Heart left ventricle (tissue), 16 donors: ENCODE results near the gene EPB41L2. TPM values are rescaled to one million over a fixed set of nuclear protein-coding genes. Genes with fewer than 3 reads are reported as not detected.

Source experiments
- ATAC-seq, 4 donors: fragments of 200-7000 bp; cut with Tn5 transposase; one replicate each; pipeline ENCODE4 v1.9.1; 2020 to 2022; ENCODE audit warnings: moderate library complexity in 4 of 4, mild to moderate bottlenecking in 3 of 4, moderate number of reproducible peaks in 1 of 4
- DNase-seq, 5 donors: peaks; one replicate each; pipeline ENCODE4 v3.0.0-alpha.2; 2020
- H3K27ac ChIP-seq, 12 donors: fragments of 200-600 bp; sonication (generic) in 4 of 12; one replicate each; pipeline versions ENCODE4 v1.5.0 to v1.8.0; 2016 to 2022; ENCODE audit warnings: mild to moderate bottlenecking in 2 of 12
- H3K27me3 ChIP-seq, 9 donors: fragments of 200-600 bp; sonication (generic) in 2 of 9; one replicate each; pipeline versions ENCODE4 v1.5.1 to v1.8.0; 2016 to 2022; ENCODE audit warnings: mild to moderate bottlenecking in 3 of 9
- H3K36me3 ChIP-seq, 9 donors: fragments of 200-600 bp; sonication (generic) in 2 of 9; one replicate each; pipeline versions ENCODE4 v1.5.0 to v1.8.0; 2018 to 2022; ENCODE audit warnings: mild to moderate bottlenecking in 2 of 9
- H3K4me1 ChIP-seq, 12 donors: fragments of 200-600 bp; sonication (generic) in 4 of 12; one replicate each; pipeline versions ENCODE4 v1.5.0 to v1.8.0; 2016 to 2022; ENCODE audit warnings: mild to moderate bottlenecking in 3 of 12
- H3K4me3 ChIP-seq, 12 donors: fragments of 200-600 bp; sonication (generic) in 4 of 12; one replicate each; pipeline versions ENCODE4 v1.5.0 to v1.8.0; 2017 to 2022; ENCODE audit warnings: mild to moderate bottlenecking in 9 of 12, moderate library complexity in 4 of 12
- H3K9me3 ChIP-seq, 12 donors: fragments of 200-600 bp; sonication (generic) in 4 of 12; one replicate each; pipeline versions ENCODE4 v1.5.0 to v1.8.0; 2016 to 2022; ENCODE audit warnings: mild to moderate bottlenecking in 1 of 12
- CTCF ChIP-seq, 12 donors: fragments of 200-600 bp; sonication (generic) in 4 of 12; IDR thresholded peaks; one replicate each; pipeline versions ENCODE4 v1.5.0 to v1.8.0; 2018 to 2022; ENCODE audit warnings: antibody characterized with exemption in 12 of 12, mild to moderate bottlenecking in 5 of 12
- POLR2A ChIP-seq, 2 donors: fragments of 450-650 bp; IDR thresholded peaks; one replicate each; pipeline ENCODE4 v1.6.1; 2017; ENCODE audit warnings: antibody characterized with exemption in 2 of 2, mild to moderate bottlenecking in 2 of 2, moderate library complexity in 2 of 2
- WGBS, 4 donors: extraction: QIAGEN DNeasy Blood & Tissue Kit in 2 of 4; methylation state at CpG; one replicate each; pipeline versions ENCODE4 v1.1.5 to v1.1.7; 2013 to 2018; 5-methylcytosine and 5-hydroxymethylcytosine counted together
- intact Hi-C, 10 donors: fragments of 100-400 bp; cut with DNase I; formaldehyde crosslinking; loops; one replicate each; pipeline versions ENCODE4 v1.11.1 to v1.14.2; 2022
- polyA plus RNA-seq, 2 donors: library from polyadenylated mRNA; stranded (reverse); fragments of 200-250 nt; gene quantifications; one replicate each; pipeline ENCODE4 v1.2.3, GENCODE V29; 2013
- total RNA-seq, 9 donors: library from RNA; depleted of rRNA in 2 of 9; stranded (reverse); fragments of >200 nt in 2 of 9; fragmentation: NEBNext Ultra II Directional in 3 of 9; extraction: Animal tissue kit (Norgen Biotek cat#: 25700) in 3 of 9; gene quantifications; one replicate each; pipeline versions ENCODE4 v1.1.0 to v1.2.4, GENCODE V29; 2016 to 2023
- donor health status: ischemic (EF 13 %, LVEDD 7.1; RV severe dilation, severe dysfunction).
- donor health status: healthy with polysubstance abuse.
- donor health status: DM: no; HTN: yes; CAD: no.
- donor health status: DM: no; HTN: no; CAD: no.
- donor health status: ischemic (EF 25% LVEDD 6.9; RV normal size, moderate dysfunction).
- donor health status: ischemic (EF 25% LVEDD 5.7; RV mildly dilated, moderate dysfunction).
- donor health status: healthy.
- donor health status: DM: yes; HTN: yes; CAD: no.
- donor health status: ischemic (EF 35%, LVEDD 5.7; RV mildly dilated, moderate dysfunction).
- donor health status: nonischemic (EF 11% LVEDD 7.7; RV severe dilation, severe dysfunction).
- donor health status: DM: yes; HTN: yes; CAD: no.
- donor health status: PGD.
- donor health status: ischemic (EF 29% LVEDD 5.4; RV normal size, mild dysfunction).
- donor health status: nonischemic (EF 23%, LVEDD 6.1; RV moderate dilation, normal function).

EPB41L2 gene
- total and polyA plus RNA-seq, 11 donors, result 21.3 to 115 (median 51.9) TPM

- ATAC-seq, result no peak
- intact Hi-C loops, result no loop called here
- TF ChIP-seq POLR2A (IDR thresholded peaks at IDR 0.05) (no peak), CTCF (IDR thresholded peaks at IDR 0.05) (no peak)
- no peak overlapping the region for H3K4me3 ChIP-seq
- no peak for DNase-seq
- no peaks in the 10 kb centered on the region for H3K9me3 ChIP-seq
- H3K36me3 ChIP-seq, result no peaks in the 10 kb centered on the region
- no peak overlapping the region for H3K27ac ChIP-seq
- H3K4me1 ChIP-seq, result no peaks in the 10 kb centered on the region
- no peaks in the 10 kb centered on the region for H3K27me3 ChIP-seq
- 79 to 82% (median 81%) methylated on average over 3 of the region's 3 CpGs for WGBS, 4 donors
Measured at GRCh38 chr6:130825772-130826441, 237.1 kb downstream of the EPB41L2 start.

- H3K4me1 ChIP-seq, result no peaks in the 10 kb centered on the region
- no peaks in the 10 kb centered on the region for H3K36me3 ChIP-seq
- no peak overlapping the region for H3K27ac ChIP-seq
- no peaks in the 10 kb centered on the region for H3K9me3 ChIP-seq
- H3K27me3 ChIP-seq, result no peaks in the 10 kb centered on the region
- DNase-seq (no peak), ATAC-seq (no peak)
- intact Hi-C loops, result no loop called here
- WGBS, 4 donors, result 77 to 92% (median 87%) methylated on average over 5 of the region's 5 CpGs
- H3K4me3 ChIP-seq, result no peak overlapping the region
- TF ChIP-seq CTCF (IDR thresholded peaks at IDR 0.05) (no peak), POLR2A (IDR thresholded peaks at IDR 0.05) (no peak)
Measured at GRCh38 chr6:130824978-130825694, 237.9 kb downstream of the EPB41L2 start.

- Histone ChIP-seq H3K27me3 (no peaks in the 10 kb centered on the region), H3K9me3 (peaks cover 0 to 4% (median 0%) of the 10 kb centered on the region in 12 donors), H3K4me1 (no peaks in the 10 kb centered on the region), H3K27ac (no peak overlapping the region), H3K36me3 (no peaks in the 10 kb centered on the region), H3K4me3 (no peak overlapping the region)
- TF ChIP-seq CTCF (IDR thresholded peaks at IDR 0.05), result no peak
- TF ChIP-seq POLR2A (IDR thresholded peaks at IDR 0.05), result no peak
- DNase-seq (no peak), ATAC-seq (no peak)
- intact Hi-C loops, result no loop called here
- 80 to 90% (median 84%) methylated on average over 1 of the region's 1 CpG for WGBS, 4 donors
Measured at GRCh38 chr6:130822736-130823135, 240.3 kb downstream of the EPB41L2 start.

GRCh38 chr6:130815200-130816071 lies 247.6 kb downstream of the EPB41L2 start:
- TF ChIP-seq CTCF (IDR thresholded peaks at IDR 0.05) (no peak), POLR2A (IDR thresholded peaks at IDR 0.05) (no peak)
- Histone ChIP-seq H3K36me3 (no peaks in the 10 kb centered on the region), H3K27me3 (no peaks in the 10 kb centered on the region), H3K4me1 (no peaks in the 10 kb centered on the region), H3K27ac (no peak overlapping the region), H3K4me3 (no peak overlapping the region), H3K9me3 (peaks cover 0 to 7% (median 0%) of the 10 kb centered on the region in 12 donors)
- intact Hi-C loops, result no loop called here
- no peak for ATAC-seq
- 79 to 95% (median 89%) methylated on average over 5 of the region's 5 CpGs for WGBS, 4 donors
- no peak for DNase-seq
